SK-N-SH (cell line): Measurements from ENCODE around the gene CCDC171. TPM values are rescaled to one million over a fixed set of nuclear protein-coding genes. Genes with fewer than 3 reads are reported as not detected.

ENCODE experiments used
- CTCF ChIA-PET: fragments of 300-600, 350-600 bp; formaldehyde crosslinking; extraction: SDS; loops from one replicate; lab custom pipeline; 2021; lab: Yijun Ruan, JAX
- POLR2A ChIA-PET: fragments of 350-600 bp; sonication (Branson Sonifier 250); formaldehyde crosslinking; extraction: SDS; loops from one replicate; lab custom pipeline; 2020; ENCODE audit warnings: antibody characterized with exemption, inconsistent platforms; lab: Yijun Ruan, JAX
- DNase-seq: peaks from one replicate; pipeline ENCODE4 v3.0.0; 2012
- H2AFZ ChIP-seq: fragments of 200-600 bp; sonication (generic); 2 replicates; pipeline ENCODE4 v1.8.1; 2016; ENCODE audit warnings: antibody characterized with exemption, mild to moderate bottlenecking, low read depth
- H3F3A ChIP-seq: fragments of 200-600 bp; sonication (generic); replicated peaks from 2 replicates; pipeline ENCODE3; 2016; ENCODE audit warnings: antibody characterized with exemption, mild to moderate bottlenecking; ENCODE audit not compliant: insufficient read depth
- H3K27ac ChIP-seq, 2 experiments: fragments of 200-500 bp in 1 of 2; fragments of 200-600 bp in 1 of 2; sonication (Bioruptor generic) in 1 of 2; sonication (generic), shearing (Covaris generic) in 1 of 2; 2 replicates each; pipeline versions ENCODE4 v1.5.1 to v1.6.1; 2014 to 2016; ENCODE audit warnings: low read depth in 2 of 2, inconsistent platforms in 1 of 2, low read length in 1 of 2, mild to moderate bottlenecking in 1 of 2, mixed read lengths in 1 of 2
- H3K27me3 ChIP-seq: fragments of 200-600 bp; sonication (generic), shearing (Covaris generic); 2 replicates; pipeline ENCODE4 v1.6.1; 2016; ENCODE audit warnings: mixed run types; ENCODE audit not compliant: insufficient read depth
- H3K36me3 ChIP-seq, 2 experiments: fragments of 200-500 bp in 1 of 2; fragments of 200-600 bp in 1 of 2; sonication (Bioruptor generic) in 1 of 2; sonication (generic) in 1 of 2; replicated peaks in 1 of 2; 2 replicates each; pipeline versions ENCODE3 to v1.5.1; 2014 to 2016; ENCODE audit warnings: low read length in 1 of 2, mild to moderate bottlenecking in 1 of 2; ENCODE audit not compliant: insufficient read depth in 2 of 2, control insufficient read depth in 1 of 2
- H3K4me1 ChIP-seq, 2 experiments: fragments of 200-500 bp in 1 of 2; fragments of 200-600 bp in 1 of 2; sonication (Bioruptor generic) in 1 of 2; sonication (generic), shearing (Covaris generic) in 1 of 2; 2 replicates each; pipeline versions ENCODE4 v1.5.1 to v1.6.1; 2014 to 2016; ENCODE audit warnings: low read depth in 1 of 2, low read length in 1 of 2, mixed run types in 1 of 2; ENCODE audit not compliant: insufficient read depth in 2 of 2, control insufficient read depth in 1 of 2
- H3K4me2 ChIP-seq: fragments of 200-600 bp; sonication (generic), shearing (Covaris generic); 2 replicates; pipeline ENCODE4 v1.6.1; 2017; ENCODE audit warnings: mixed run types
- H3K4me3 ChIP-seq, 2 experiments: fragments of 200-500 bp in 1 of 2; fragments of 200-600 bp in 1 of 2; sonication (Bioruptor generic) in 1 of 2; sonication (generic), shearing (Covaris generic) in 1 of 2; 2 replicates each; pipeline versions ENCODE4 v1.5.1 to v1.8.1; 2014 to 2016; ENCODE audit warnings: low read depth in 2 of 2, inconsistent platforms in 1 of 2, low read length in 1 of 2, mild to moderate bottlenecking in 1 of 2, mixed read lengths in 1 of 2, moderate library complexity in 1 of 2
- H3K79me2 ChIP-seq: fragments of 200-600 bp; sonication (generic); 2 replicates; pipeline ENCODE4 v1.8.1; 2017; ENCODE audit warnings: mild to moderate bottlenecking; ENCODE audit not compliant: insufficient read depth
- H3K9ac ChIP-seq: fragments of 200-600 bp; sonication (generic); 2 replicates; pipeline ENCODE4 v1.6.1; 2017; ENCODE audit warnings: mixed run types
- H3K9me2 ChIP-seq: fragments of 200-600 bp; sonication (generic); 2 replicates; pipeline ENCODE4 v1.6.1; 2017; ENCODE audit warnings: mixed run types
- H3K9me3 ChIP-seq: fragments of 200-600 bp; sonication (generic); 2 replicates; pipeline ENCODE4 v1.6.1; 2017; ENCODE audit warnings: mixed run types, mild to moderate bottlenecking, moderate library complexity
- H4K20me1 ChIP-seq: fragments of 200-600 bp; sonication (generic); 2 replicates; pipeline ENCODE4 v1.6.1; 2017; ENCODE audit warnings: mild to moderate bottlenecking, mixed run types; ENCODE audit not compliant: insufficient read depth
- FOXJ3 ChIP-seq: sonication (generic); formaldehyde crosslinking; IDR thresholded peaks from 2 replicates; pipeline ENCODE4 v1.5.1; 2020; ENCODE audit warnings: mild to moderate bottlenecking, missing genetic modification reagents
- GATA2 ChIP-seq: sonication (generic); formaldehyde crosslinking; IDR thresholded peaks from 2 replicates; pipeline ENCODE4 v1.5.0; 2020; ENCODE audit warnings: mild to moderate bottlenecking, missing genetic modification reagents
- JUND ChIP-seq: IDR thresholded peaks from 2 replicates; pipeline ENCODE4 v1.4.0; 2012
- MEF2A ChIP-seq: IDR thresholded peaks from 2 replicates; pipeline ENCODE4 v1.4.0; 2012; ENCODE audit warnings: low read depth, borderline replicate concordance
- MXI1 ChIP-seq: IDR thresholded peaks from 2 replicates; pipeline ENCODE4 v1.6.1; 2012; ENCODE audit warnings: mild to moderate bottlenecking, low read depth, low read length, improper control_type of control experiment
- POLR2AphosphoS5 ChIP-seq: IDR thresholded peaks from 2 replicates; pipeline ENCODE4 v1.6.1; 2012; ENCODE audit warnings: low read depth, low read length
- RCOR1 ChIP-seq: fragments of 150-350 bp; IDR thresholded peaks from 2 replicates; pipeline ENCODE4 v1.6.1; 2017; ENCODE audit warnings: antibody characterized with exemption, low read length
- RFX5 ChIP-seq: IDR thresholded peaks from 2 replicates; pipeline ENCODE4 v1.6.1; 2012; ENCODE audit warnings: mild to moderate bottlenecking, improper control_type of control experiment, low read length
- TAF1 ChIP-seq: IDR thresholded peaks from 2 replicates; pipeline ENCODE4 v1.6.1; 2012; ENCODE audit warnings: low read depth, mild to moderate bottlenecking, low read length, moderate library complexity, borderline replicate concordance
- TCF12 ChIP-seq: IDR thresholded peaks from 2 replicates; pipeline ENCODE4 v1.4.0; 2012
- TEAD4 ChIP-seq: IDR thresholded peaks from 2 replicates; pipeline ENCODE4 v1.4.0; 2012; ENCODE audit warnings: mild to moderate bottlenecking, borderline replicate concordance; ENCODE audit not compliant: insufficient read depth
- USF1 ChIP-seq: IDR thresholded peaks from 2 replicates; pipeline ENCODE4 v1.4.0; 2012; ENCODE audit warnings: low read depth, borderline replicate concordance
- WGBS: methylation state at CpG from one replicate; pipeline ENCODE4 v1.1.6; 2017; ENCODE audit warnings: low lambda C conversion rate; 5-methylcytosine and 5-hydroxymethylcytosine counted together
- polyA plus RNA-seq, 3 experiments: library from polyadenylated mRNA; depleted of rRNA; stranded (reverse); fragments of >200 nt; gene quantifications; 2 replicates each; pipeline ENCODE4 v1.2.3, GENCODE V29; 2012
- TF ChIP-seq, protein P1 (sequence below): IDR thresholded peaks from 2 replicates; pipeline ENCODE4 v1.6.1; 2012; ENCODE audit warnings: mild to moderate bottlenecking, low read depth, low read length, moderate library complexity
- TF ChIP-seq, protein P2 (sequence below): fragments of 150-350 bp; IDR thresholded peaks from 2 replicates; pipeline ENCODE4 v1.6.1; 2016; ENCODE audit warnings: mild to moderate bottlenecking, low read depth, low read length
- TF ChIP-seq, protein P3 (sequence below): fragments of 150-350 bp; IDR thresholded peaks from 2 replicates; pipeline ENCODE4 v1.6.1; 2017; ENCODE audit warnings: antibody characterized with exemption, low read length, low read depth, borderline replicate concordance
- TF ChIP-seq, protein P4 (sequence below): IDR thresholded peaks from 2 replicates; pipeline ENCODE4 v1.4.0; 2012; ENCODE audit warnings: low read depth, borderline replicate concordance

Gene CCDC171
- polyA plus RNA-seq, 1 of the 3 experiments (the other 2 are of a cell fraction) = 0.54 TPM

DNA sequence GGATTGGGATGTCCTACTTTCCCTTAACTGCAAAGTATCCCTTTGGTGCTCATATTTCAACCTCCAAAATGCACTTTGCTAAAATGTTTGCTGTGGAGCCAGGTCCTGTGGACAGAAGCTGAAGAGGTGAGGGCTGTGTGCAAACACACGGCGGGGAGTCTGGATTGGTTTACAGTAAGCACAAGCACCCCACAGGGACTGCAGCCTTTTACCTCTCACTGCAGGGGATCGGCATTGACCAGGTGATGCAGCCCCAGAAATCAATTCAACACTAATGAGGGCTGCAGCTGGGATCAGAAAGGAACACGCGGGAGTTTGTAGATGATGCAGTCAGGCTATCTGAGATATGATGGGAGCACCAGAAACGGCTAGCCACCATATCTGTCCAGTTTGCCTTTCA lies 450.9 kb downstream of the CCDC171 start:
- Histone ChIP-seq H3K27ac (no peak overlapping the region), H3K36me3 (no peaks in the 10 kb centered on the region), H3K4me1 (peaks cover 0 to 3% of the 10 kb centered on the region in 2 experiments; a peak in 1 of 4 replicates), H3K9me3 (no peaks in the 10 kb centered on the region), H3K79me2 (no peaks in the 10 kb centered on the region), H4K20me1 (no peaks in the 10 kb centered on the region), H3K9me2 (no peaks in the 10 kb centered on the region), H2AFZ (no peak overlapping the region; the same call in 1 of the 2 replicates), H3K4me2 (no peak overlapping the region), H3K27me3 (no peaks in the 10 kb centered on the region)
- WGBS = 88% methylated on average over 5 of the region's 6 CpGs
- CTCF ChIA-PET = no interaction called here
- TF ChIP-seq, protein P1, sequence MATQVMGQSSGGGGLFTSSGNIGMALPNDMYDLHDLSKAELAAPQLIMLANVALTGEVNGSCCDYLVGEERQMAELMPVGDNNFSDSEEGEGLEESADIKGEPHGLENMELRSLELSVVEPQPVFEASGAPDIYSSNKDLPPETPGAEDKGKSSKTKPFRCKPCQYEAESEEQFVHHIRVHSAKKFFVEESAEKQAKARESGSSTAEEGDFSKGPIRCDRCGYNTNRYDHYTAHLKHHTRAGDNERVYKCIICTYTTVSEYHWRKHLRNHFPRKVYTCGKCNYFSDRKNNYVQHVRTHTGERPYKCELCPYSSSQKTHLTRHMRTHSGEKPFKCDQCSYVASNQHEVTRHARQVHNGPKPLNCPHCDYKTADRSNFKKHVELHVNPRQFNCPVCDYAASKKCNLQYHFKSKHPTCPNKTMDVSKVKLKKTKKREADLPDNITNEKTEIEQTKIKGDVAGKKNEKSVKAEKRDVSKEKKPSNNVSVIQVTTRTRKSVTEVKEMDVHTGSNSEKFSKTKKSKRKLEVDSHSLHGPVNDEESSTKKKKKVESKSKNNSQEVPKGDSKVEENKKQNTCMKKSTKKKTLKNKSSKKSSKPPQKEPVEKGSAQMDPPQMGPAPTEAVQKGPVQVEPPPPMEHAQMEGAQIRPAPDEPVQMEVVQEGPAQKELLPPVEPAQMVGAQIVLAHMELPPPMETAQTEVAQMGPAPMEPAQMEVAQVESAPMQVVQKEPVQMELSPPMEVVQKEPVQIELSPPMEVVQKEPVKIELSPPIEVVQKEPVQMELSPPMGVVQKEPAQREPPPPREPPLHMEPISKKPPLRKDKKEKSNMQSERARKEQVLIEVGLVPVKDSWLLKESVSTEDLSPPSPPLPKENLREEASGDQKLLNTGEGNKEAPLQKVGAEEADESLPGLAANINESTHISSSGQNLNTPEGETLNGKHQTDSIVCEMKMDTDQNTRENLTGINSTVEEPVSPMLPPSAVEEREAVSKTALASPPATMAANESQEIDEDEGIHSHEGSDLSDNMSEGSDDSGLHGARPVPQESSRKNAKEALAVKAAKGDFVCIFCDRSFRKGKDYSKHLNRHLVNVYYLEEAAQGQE = no peak
- TF ChIP-seq, protein P2, sequence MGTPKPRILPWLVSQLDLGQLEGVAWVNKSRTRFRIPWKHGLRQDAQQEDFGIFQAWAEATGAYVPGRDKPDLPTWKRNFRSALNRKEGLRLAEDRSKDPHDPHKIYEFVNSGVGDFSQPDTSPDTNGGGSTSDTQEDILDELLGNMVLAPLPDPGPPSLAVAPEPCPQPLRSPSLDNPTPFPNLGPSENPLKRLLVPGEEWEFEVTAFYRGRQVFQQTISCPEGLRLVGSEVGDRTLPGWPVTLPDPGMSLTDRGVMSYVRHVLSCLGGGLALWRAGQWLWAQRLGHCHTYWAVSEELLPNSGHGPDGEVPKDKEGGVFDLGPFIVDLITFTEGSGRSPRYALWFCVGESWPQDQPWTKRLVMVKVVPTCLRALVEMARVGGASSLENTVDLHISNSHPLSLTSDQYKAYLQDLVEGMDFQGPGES = no peak
- TF ChIP-seq TCF12 = no peak
- TF ChIP-seq, protein P3, sequence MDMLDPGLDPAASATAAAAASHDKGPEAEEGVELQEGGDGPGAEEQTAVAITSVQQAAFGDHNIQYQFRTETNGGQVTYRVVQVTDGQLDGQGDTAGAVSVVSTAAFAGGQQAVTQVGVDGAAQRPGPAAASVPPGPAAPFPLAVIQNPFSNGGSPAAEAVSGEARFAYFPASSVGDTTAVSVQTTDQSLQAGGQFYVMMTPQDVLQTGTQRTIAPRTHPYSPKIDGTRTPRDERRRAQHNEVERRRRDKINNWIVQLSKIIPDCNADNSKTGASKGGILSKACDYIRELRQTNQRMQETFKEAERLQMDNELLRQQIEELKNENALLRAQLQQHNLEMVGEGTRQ = no peak
- TF ChIP-seq GATA2 = no peak
- no peak for TF ChIP-seq JUND
- TF ChIP-seq TAF1 = no peak
- no peak for TF ChIP-seq FOXJ3 (CRISPR knock-in tag)
- TF ChIP-seq, all 33 proteins: peak for 0
- Histone ChIP-seq H3K4me3 (no peak overlapping the region), H3F3A (peaks cover 27% of the 10 kb centered on the region), H3K9ac (no peak overlapping the region)
- DNase-seq = no peak
- POLR2A ChIA-PET = no interaction called here

DNA sequence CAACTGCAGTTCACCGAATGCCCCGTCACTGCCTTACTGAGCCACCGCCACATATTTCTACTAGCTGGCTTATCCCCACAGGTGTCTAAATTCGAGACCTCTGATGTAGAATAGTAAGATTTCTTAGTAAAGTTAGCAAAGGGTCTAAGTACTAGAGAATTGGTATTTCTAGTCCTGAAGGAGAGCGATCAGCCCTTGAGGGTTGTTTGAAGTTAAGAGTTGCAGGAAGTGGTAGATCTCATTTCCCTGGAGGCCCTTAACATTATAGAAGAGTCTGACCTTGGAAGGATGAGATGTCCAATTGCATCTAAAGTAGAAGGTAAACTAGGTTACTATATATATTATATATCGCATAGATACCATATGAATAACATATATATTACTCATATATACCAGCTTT lies 451.8 kb downstream of the CCDC171 start:
- no peaks in the 10 kb centered on the region for H3K4me1 ChIP-seq
- POLR2A ChIA-PET = no interaction called here
- H3K27ac ChIP-seq = no peak overlapping the region
- H3K9ac ChIP-seq = no peak overlapping the region
- peaks cover 20% of the 10 kb centered on the region for H3F3A ChIP-seq
- H3K4me2 ChIP-seq = no peak overlapping the region
- H3K79me2 ChIP-seq = no peaks in the 10 kb centered on the region
- CTCF ChIA-PET = no interaction called here
- DNase-seq = no peak
- H3K9me3 ChIP-seq = no peaks in the 10 kb centered on the region
- WGBS = 90% methylated on average over 6 of the region's 6 CpGs
- no peak overlapping the region for H2AFZ ChIP-seq
- H3K27me3 ChIP-seq = no peaks in the 10 kb centered on the region
- no peaks in the 10 kb centered on the region for H3K9me2 ChIP-seq
- no peak overlapping the region for H3K4me3 ChIP-seq
- H4K20me1 ChIP-seq = no peaks in the 10 kb centered on the region
- no peaks in the 10 kb centered on the region for H3K36me3 ChIP-seq
- TF ChIP-seq TEAD4 = no peak
- TF ChIP-seq POLR2AphosphoS5 = no peak
- no peak for TF ChIP-seq JUND
- TF ChIP-seq RCOR1 = no peak
- TF ChIP-seq USF1 = no peak
- TF ChIP-seq TCF12 = no peak
- TF ChIP-seq TAF1 = no peak
- no peak for TF ChIP-seq RFX5
- TF ChIP-seq MEF2A = no peak
- TF ChIP-seq, protein P2 = no peak
- TF ChIP-seq, protein P4, sequence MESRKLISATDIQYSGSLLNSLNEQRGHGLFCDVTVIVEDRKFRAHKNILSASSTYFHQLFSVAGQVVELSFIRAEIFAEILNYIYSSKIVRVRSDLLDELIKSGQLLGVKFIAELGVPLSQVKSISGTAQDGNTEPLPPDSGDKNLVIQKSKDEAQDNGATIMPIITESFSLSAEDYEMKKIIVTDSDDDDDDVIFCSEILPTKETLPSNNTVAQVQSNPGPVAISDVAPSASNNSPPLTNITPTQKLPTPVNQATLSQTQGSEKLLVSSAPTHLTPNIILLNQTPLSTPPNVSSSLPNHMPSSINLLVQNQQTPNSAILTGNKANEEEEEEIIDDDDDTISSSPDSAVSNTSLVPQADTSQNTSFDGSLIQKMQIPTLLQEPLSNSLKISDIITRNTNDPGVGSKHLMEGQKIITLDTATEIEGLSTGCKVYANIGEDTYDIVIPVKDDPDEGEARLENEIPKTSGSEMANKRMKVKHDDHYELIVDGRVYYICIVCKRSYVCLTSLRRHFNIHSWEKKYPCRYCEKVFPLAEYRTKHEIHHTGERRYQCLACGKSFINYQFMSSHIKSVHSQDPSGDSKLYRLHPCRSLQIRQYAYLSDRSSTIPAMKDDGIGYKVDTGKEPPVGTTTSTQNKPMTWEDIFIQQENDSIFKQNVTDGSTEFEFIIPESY = no peak
- TF ChIP-seq MXI1 = no peak
